SU-DHL-6 (cell line): ENCODE results near the gene SNRPB2.

Experiments
- H2AFZ ChIP-seq: fragments of 200-600 bp; sonication (generic); 2 replicates; pipeline ENCODE4 v1.6.1; 2014; ENCODE audit warnings: low read depth, mild to moderate bottlenecking, moderate library complexity, mixed read lengths, antibody characterized with exemption, low read length; ENCODE audit not compliant: severe bottlenecking
- H3F3A ChIP-seq: fragments of 200-600 bp; shearing (Covaris generic); 2 replicates; pipeline ENCODE4 v1.6.0; 2016; ENCODE audit warnings: antibody characterized with exemption, mild to moderate bottlenecking; ENCODE audit not compliant: insufficient read depth
- H3K27ac ChIP-seq: fragments of 200-600 bp; sonication (generic); 2 replicates; pipeline ENCODE4 v1.5.1; 2016; ENCODE audit warnings: low read depth, mild to moderate bottlenecking, low read length, moderate library complexity, mixed read lengths
- H3K27me3 ChIP-seq: fragments of 200-600 bp; sonication (generic), shearing (Covaris generic); 2 replicates; pipeline ENCODE4 v1.6.0; 2014; ENCODE audit warnings: mild to moderate bottlenecking, low read length
- H3K36me3 ChIP-seq: fragments of 200-600 bp; sonication (generic); 2 replicates; pipeline ENCODE4 v1.6.1; 2014; ENCODE audit warnings: mild to moderate bottlenecking, low read length, mixed read lengths
- H3K4me2 ChIP-seq: fragments of 300-600, 200-600 bp; shearing (Covaris generic), sonication (generic); 2 replicates; pipeline ENCODE4 v1.6.0; 2014; ENCODE audit warnings: low read length, low read depth, mild to moderate bottlenecking; ENCODE audit not compliant: poor library complexity, severe bottlenecking
- H3K4me3 ChIP-seq: fragments of 200-600 bp; sonication (generic); 2 replicates; pipeline ENCODE4 v1.5.1; 2014; ENCODE audit warnings: antibody characterized with exemption, low read length, mild to moderate bottlenecking, mixed read lengths; ENCODE audit not compliant: insufficient read depth, poor library complexity, severe bottlenecking
- H3K79me2 ChIP-seq: fragments of 200-600 bp; sonication (generic); 2 replicates; pipeline ENCODE4 v1.6.1; 2014; ENCODE audit warnings: mild to moderate bottlenecking, low read length, moderate library complexity; ENCODE audit not compliant: insufficient read depth
- H3K9ac ChIP-seq: fragments of 200-600 bp; sonication (generic); 2 replicates; pipeline ENCODE4 v1.7.0; 2014; ENCODE audit warnings: mild to moderate bottlenecking, low read length
- H3K9me2 ChIP-seq: fragments of 200-600 bp; sonication (generic); replicated peaks from 2 replicates; pipeline ENCODE4 v1.6.1; 2014; ENCODE audit warnings: low read length; ENCODE audit not compliant: insufficient read depth
- H3K9me3 ChIP-seq: fragments of 200-600 bp; sonication (generic); 2 replicates; pipeline ENCODE4 v1.6.1; 2014; ENCODE audit warnings: low read length, mixed read lengths; ENCODE audit not compliant: insufficient read depth
- H4K20me1 ChIP-seq: fragments of 200-600 bp; sonication (generic); 2 replicates; pipeline ENCODE4 v1.6.1; 2014; ENCODE audit warnings: low read depth, mild to moderate bottlenecking, antibody characterized with exemption, low read length, moderate library complexity, mixed read lengths
- CTCF ChIP-seq: fragments of 200-600 bp; sonication (generic); IDR thresholded peaks from one replicate; pipeline ENCODE4 v1.5.1; 2017; ENCODE audit warnings: antibody characterized with exemption, mild to moderate bottlenecking, low read length, moderate library complexity; ENCODE audit not compliant: insufficient read depth, poor library complexity, severe bottlenecking
- EZH2phosphoT487 ChIP-seq: fragments of 200-600 bp; sonication (generic), shearing (Covaris generic); conservative IDR thresholded peaks from 2 replicates; pipeline ENCODE4 v1.6.1; 2018; ENCODE audit warnings: mild to moderate bottlenecking, antibody characterized with exemption, low read length, moderate library complexity, mixed read lengths

SNRPB2 gene

GRCh38 chr20:16699293-16699692 lies 30.5 kb upstream of the SNRPB2 start:
- no peaks in the 10 kb centered on the region for H3F3A ChIP-seq
- H3K36me3 ChIP-seq: no peaks in the 10 kb centered on the region
- TF ChIP-seq EZH2phosphoT487 (no peak), CTCF (no peak)
- no peak overlapping the region for H3K4me3 ChIP-seq
- H2AFZ ChIP-seq: no peak overlapping the region
- H4K20me1 ChIP-seq: no peaks in the 10 kb centered on the region
- H3K9ac ChIP-seq: no peak overlapping the region
- no peaks in the 10 kb centered on the region for H3K9me3 ChIP-seq
- H3K79me2 ChIP-seq: no peaks in the 10 kb centered on the region
- H3K4me2 ChIP-seq: no peak overlapping the region
- no peaks in the 10 kb centered on the region for H3K9me2 ChIP-seq
- no peaks in the 10 kb centered on the region for H3K27me3 ChIP-seq
- H3K27ac ChIP-seq: no peak overlapping the region

GRCh38 chr20:16701296-16701695 lies 28.5 kb upstream of the SNRPB2 start:
- Histone ChIP-seq H3K4me3 (no peak overlapping the region), H3F3A (no peaks in the 10 kb centered on the region), H3K9me2 (no peaks in the 10 kb centered on the region), H3K79me2 (no peaks in the 10 kb centered on the region), H4K20me1 (no peaks in the 10 kb centered on the region), H2AFZ (no peak overlapping the region), H3K4me2 (no peak overlapping the region), H3K27ac (no peak overlapping the region), H3K27me3 (no peaks in the 10 kb centered on the region), H3K36me3 (no peaks in the 10 kb centered on the region), H3K9ac (no peak overlapping the region), H3K9me3 (no peaks in the 10 kb centered on the region)
- no peak for TF ChIP-seq CTCF
- no peak for TF ChIP-seq EZH2phosphoT487

- H3K9me3 ChIP-seq: no peaks in the 10 kb centered on the region
- H4K20me1 ChIP-seq: no peaks in the 10 kb centered on the region
- H3F3A ChIP-seq: no peaks in the 10 kb centered on the region
- TF ChIP-seq CTCF (no peak), EZH2phosphoT487 (no peak)
- no peaks in the 10 kb centered on the region for H3K9me2 ChIP-seq
- no peak overlapping the region for H2AFZ ChIP-seq
- H3K27me3 ChIP-seq: no peaks in the 10 kb centered on the region
- H3K27ac ChIP-seq: no peak overlapping the region
- H3K79me2 ChIP-seq: no peaks in the 10 kb centered on the region
- H3K4me2 ChIP-seq: no peak overlapping the region
- no peak overlapping the region for H3K9ac ChIP-seq
- H3K4me3 ChIP-seq: no peak overlapping the region
- H3K36me3 ChIP-seq: no peaks in the 10 kb centered on the region
Measured at GRCh38 chr20:16703570-16703969, 26.3 kb upstream of the SNRPB2 start.

GRCh38 chr20:16707674-16708073 lies 22.2 kb upstream of the SNRPB2 start:
- Histone ChIP-seq H4K20me1 (no peaks in the 10 kb centered on the region), H3K4me3 (no peak overlapping the region), H3K9me2 (no peaks in the 10 kb centered on the region), H3K27me3 (no peaks in the 10 kb centered on the region), H3F3A (no peaks in the 10 kb centered on the region), H3K27ac (no peak overlapping the region), H3K9me3 (no peaks in the 10 kb centered on the region), H3K9ac (no peak overlapping the region), H3K36me3 (no peaks in the 10 kb centered on the region), H3K79me2 (no peaks in the 10 kb centered on the region), H3K4me2 (no peak overlapping the region), H2AFZ (no peak overlapping the region)
- no peak for TF ChIP-seq CTCF
- TF ChIP-seq EZH2phosphoT487: no peak
